Esophagus squamous epithelium (tissue), 5 donors: ENCODE results near the gene SHISAL2A. TPM values are rescaled to one million over a fixed set of nuclear protein-coding genes. Genes with fewer than 3 reads are reported as not detected.

Source experiments
- DNase-seq: peaks from one replicate; lab custom pipeline; 2025; lab: John Stamatoyannopoulos, UW
- H3K27ac ChIP-seq, 4 donors: fragments of 200-600 bp; sonication (generic); one replicate each; pipeline ENCODE4 v1.5.1; 2016 to 2019; ENCODE audit warnings: mild to moderate bottlenecking in 1 of 4
- H3K27me3 ChIP-seq, 4 donors: fragments of 200-600 bp; sonication (generic); 1 replicate in 3 of 4; 2 replicates in 1 of 4; pipeline versions ENCODE4 v1.5.1 to v1.6.0; 2017 to 2021; ENCODE audit warnings: antibody characterized with exemption in 1 of 4
- H3K36me3 ChIP-seq, 3 donors: fragments of 200-600 bp; sonication (generic); one replicate each; pipeline ENCODE4 v1.5.1; 2016 to 2019
- H3K4me1 ChIP-seq, 3 donors: fragments of 200-600 bp; sonication (generic); one replicate each; pipeline ENCODE4 v1.5.1; 2017 to 2019
- H3K4me3 ChIP-seq, 4 donors: fragments of 200-600 bp; sonication (generic); 1 replicate in 3 of 4; 2 replicates in 1 of 4; pipeline ENCODE4 v1.5.1; 2016 to 2019; ENCODE audit warnings: mild to moderate bottlenecking in 2 of 4, moderate library complexity in 1 of 4
- H3K9me3 ChIP-seq, 3 donors: fragments of 200-600 bp; sonication (generic); one replicate each; pipeline ENCODE4 v1.5.1; 2016 to 2019
- CTCF ChIP-seq, 6 experiments: fragments of 450-650 bp in 4 of 6; fragments of 200-600 bp in 2 of 6; sonication (generic) in 2 of 6; IDR thresholded peaks; one replicate each; pipeline ENCODE4 v1.5.1; 2016 to 2019; ENCODE audit warnings: antibody characterized with exemption in 6 of 6, mild to moderate bottlenecking in 4 of 6, moderate library complexity in 4 of 6
- POLR2A ChIP-seq, 4 donors: fragments of 450-650 bp; IDR thresholded peaks; one replicate each; pipeline ENCODE4 v1.6.1; 2017; ENCODE audit warnings: antibody characterized with exemption in 4 of 4, mild to moderate bottlenecking in 4 of 4, moderate library complexity in 3 of 4
- WGBS, 2 donors: methylation state at CpG; one replicate each; pipeline ENCODE4 v1.1.5; 2018; 5-methylcytosine and 5-hydroxymethylcytosine counted together
- intact Hi-C: fragments of 100-400 bp; cut with DNase I; formaldehyde crosslinking; loops from one replicate; pipeline ENCODE4 v1.15.0; 2022
- total RNA-seq, 4 donors: library from RNA; depleted of rRNA; stranded (reverse); fragments of >200 nt; gene quantifications; one replicate each; pipeline ENCODE4 v1.1.0, GENCODE V29; 2016
- donor health status: DM: yes; HTN: yes; CAD: no.

Gene SHISAL2A
- total RNA-seq, 4 donors from 2014 or later: 1.7 TPM; not detected in 3

GRCh38 chr1:52654063-52654462 is 21.1 kb downstream of the SHISAL2A start:
- Histone ChIP-seq H3K27me3 (no peaks in the 10 kb centered on the region), H3K4me1 (no peaks in the 10 kb centered on the region), H3K27ac (no peak overlapping the region), H3K9me3 (no peaks in the 10 kb centered on the region), H3K4me3 (no peak overlapping the region), H3K36me3 (no peaks in the 10 kb centered on the region)
- intact Hi-C loops: no loop called here
- DNase-seq: no peak
- no peak for TF ChIP-seq CTCF (IDR thresholded peaks at IDR 0.05)
- TF ChIP-seq POLR2A (IDR thresholded peaks at IDR 0.05): no peak

GRCh38 chr1:52657702-52658101 is 24.7 kb downstream of the SHISAL2A start:
- Histone ChIP-seq H3K9me3 (no peaks in the 10 kb centered on the region), H3K4me1 (peaks cover 0 to 5% (median 0%) of the 10 kb centered on the region in 3 donors), H3K4me3 (no peak overlapping the region), H3K36me3 (no peaks in the 10 kb centered on the region), H3K27me3 (peaks cover 0 to 24% (median 0%) of the 10 kb centered on the region in 4 donors), H3K27ac (no peak overlapping the region)
- no peak for DNase-seq
- 88 to 91% methylated on average over 3 of the region's 3 CpGs for WGBS, 2 donors
- intact Hi-C loops: no loop called here
- TF ChIP-seq CTCF (IDR thresholded peaks at IDR 0.05): no peak
- no peak for TF ChIP-seq POLR2A (IDR thresholded peaks at IDR 0.05)

GRCh38 chr1:52658795-52659194 is 25.8 kb downstream of the SHISAL2A start:
- Histone ChIP-seq H3K9me3 (no peaks in the 10 kb centered on the region), H3K4me1 (peaks cover 0 to 16% (median 6%) of the 10 kb centered on the region in 3 donors), H3K27ac (no peak overlapping the region), H3K4me3 (no peak overlapping the region), H3K27me3 (peaks cover 0 to 34% (median 0%) of the 10 kb centered on the region in 4 donors), H3K36me3 (no peaks in the 10 kb centered on the region)
- no peak for DNase-seq
- intact Hi-C loops: no loop called here
- TF ChIP-seq CTCF (IDR thresholded peaks at IDR 0.05): no peak
- TF ChIP-seq POLR2A (IDR thresholded peaks at IDR 0.05): no peak
- 100% methylated on average over 1 of the region's 1 CpG; no CpG with 5 or more reads in 1 of the 2 donors for WGBS, 2 donors

GRCh38 chr1:52659356-52659755 is 26.4 kb downstream of the SHISAL2A start:
- TF ChIP-seq POLR2A (IDR thresholded peaks at IDR 0.05): no peak
- no peak for TF ChIP-seq CTCF (IDR thresholded peaks at IDR 0.05)
- Histone ChIP-seq H3K4me3 (no peak overlapping the region), H3K27ac (no peak overlapping the region), H3K4me1 (peaks cover 0 to 17% (median 6%) of the 10 kb centered on the region in 3 donors), H3K36me3 (no peaks in the 10 kb centered on the region), H3K27me3 (peaks cover 0 to 40% (median 0%) of the 10 kb centered on the region in 4 donors), H3K9me3 (no peaks in the 10 kb centered on the region)
- WGBS, 2 donors: 75 to 86% methylated on average over 3 of the region's 3 CpGs
- DNase-seq: no peak
- intact Hi-C loops: no loop called here

GRCh38 chr1:52659851-52660596 is 27.1 kb downstream of the SHISAL2A start:
- Histone ChIP-seq H3K4me3 (no peak overlapping the region), H3K4me1 (peaks cover 0 to 17% (median 6%) of the 10 kb centered on the region in 3 donors), H3K36me3 (no peaks in the 10 kb centered on the region), H3K27ac (no peak overlapping the region), H3K9me3 (no peaks in the 10 kb centered on the region), H3K27me3 (peaks cover 0 to 46% (median 0%) of the 10 kb centered on the region in 4 donors)
- 67 to 73% methylated on average over 5 to 9 of the region's 13 CpGs for WGBS, 2 donors
- DNase-seq: no peak
- intact Hi-C loops: no loop called here
- no peak for TF ChIP-seq POLR2A (IDR thresholded peaks at IDR 0.05)
- TF ChIP-seq CTCF (IDR thresholded peaks at IDR 0.05): no peak
